Measurements from ENCODE around the gene GGT7.
"Not testable (repeated sequence)": the region's sequence is repeated elsewhere in the genome, so short reads cannot be mapped to it uniquely, and the experiment has no call there.

The GGT7 gene

GRCh38 chr20:34872622-34873224 is at the start of gene GGT7:
Gene GGT7 (minus strand): TSS chr20:34872856. CDS start chr20:34872815, 41 bp downstream.
- no peak for DNase-seq

- DNase-seq, result no peak
Observed at GRCh38 chr20:34921436-34921835, 48.8 kb upstream of the GGT7 start.

GRCh38 chr20:34920055-34920454 is 47.4 kb upstream of the GGT7 start:
- no peak for DNase-seq

- no peak for DNase-seq
Observed at GRCh38 chr20:34916774-34917354, 44.2 kb upstream of the GGT7 start.

GRCh38 chr20:34915749-34916455 is 43.2 kb upstream of the GGT7 start:
- DNase-seq, result no peak

- DNase-seq, result no peak
Observed at GRCh38 chr20:34915131-34915530, 42.5 kb upstream of the GGT7 start.

GRCh38 chr20:34907616-34908469 is 35.2 kb upstream of the GGT7 start:
- DNase-seq, result peak; percentile 59

- no peak for DNase-seq
Observed at GRCh38 chr20:34904202-34904621, 31.6 kb upstream of the GGT7 start.

- DNase-seq, result not testable (repeated sequence)
Observed at GRCh38 chr20:34898731-34899130, 26.1 kb upstream of the GGT7 start.

GRCh38 chr20:34898129-34898528 is 25.5 kb upstream of the GGT7 start:
- not testable (repeated sequence) for DNase-seq

- no peak for DNase-seq
Observed at GRCh38 chr20:34896086-34896621, 23.5 kb upstream of the GGT7 start.

GRCh38 chr20:34895465-34895864 is 22.8 kb upstream of the GGT7 start:
- DNase-seq, result no peak

GRCh38 chr20:34894723-34895122 is 22.1 kb upstream of the GGT7 start:
- DNase-seq, result no peak

- DNase-seq, result no peak
Observed at GRCh38 chr20:34892671-34893070, 20.0 kb upstream of the GGT7 start.

- DNase-seq, result peak; percentile 36
Observed at GRCh38 chr20:34891166-34892062, 18.8 kb upstream of the GGT7 start.

- no peak for DNase-seq
Observed at GRCh38 chr20:34888468-34888867, 15.8 kb upstream of the GGT7 start.

GRCh38 chr20:34887023-34887422 is 14.4 kb upstream of the GGT7 start:
- no peak for DNase-seq

- DNase-seq, result no peak
Observed at GRCh38 chr20:34886122-34886521, 13.5 kb upstream of the GGT7 start.

GRCh38 chr20:34884260-34884659 is 11.6 kb upstream of the GGT7 start:
- DNase-seq, result no peak

GRCh38 chr20:34883809-34884208 is 11.2 kb upstream of the GGT7 start:
- no peak for DNase-seq

GRCh38 chr20:34883087-34883688 is 10.5 kb upstream of the GGT7 start:
- no peak for DNase-seq

GRCh38 chr20:34881689-34882088 is 9.0 kb upstream of the GGT7 start:
- no peak for DNase-seq
